Measurements from ENCODE around the gene WNT16.

DNA sequence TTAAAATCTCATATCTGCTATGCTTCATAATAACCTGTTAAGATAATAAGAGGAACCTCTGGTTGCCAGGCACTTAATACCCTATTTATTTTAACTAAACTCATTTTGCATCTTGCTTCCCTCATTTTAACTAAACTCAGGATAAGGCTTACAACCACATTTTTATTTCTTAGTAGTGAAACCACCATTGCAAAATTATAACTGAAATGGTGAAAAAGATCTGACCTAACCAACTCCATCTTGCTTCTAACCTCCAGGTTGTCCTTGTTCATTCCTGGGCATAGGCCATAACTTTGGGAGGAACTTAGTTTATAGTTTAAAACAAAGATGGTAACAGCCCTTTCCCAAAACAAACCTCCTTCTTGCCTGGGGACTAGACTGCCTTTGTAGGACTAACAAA lies 61.3 kb downstream of the WNT16 start:
- TF ChIP-seq, protein P1, sequence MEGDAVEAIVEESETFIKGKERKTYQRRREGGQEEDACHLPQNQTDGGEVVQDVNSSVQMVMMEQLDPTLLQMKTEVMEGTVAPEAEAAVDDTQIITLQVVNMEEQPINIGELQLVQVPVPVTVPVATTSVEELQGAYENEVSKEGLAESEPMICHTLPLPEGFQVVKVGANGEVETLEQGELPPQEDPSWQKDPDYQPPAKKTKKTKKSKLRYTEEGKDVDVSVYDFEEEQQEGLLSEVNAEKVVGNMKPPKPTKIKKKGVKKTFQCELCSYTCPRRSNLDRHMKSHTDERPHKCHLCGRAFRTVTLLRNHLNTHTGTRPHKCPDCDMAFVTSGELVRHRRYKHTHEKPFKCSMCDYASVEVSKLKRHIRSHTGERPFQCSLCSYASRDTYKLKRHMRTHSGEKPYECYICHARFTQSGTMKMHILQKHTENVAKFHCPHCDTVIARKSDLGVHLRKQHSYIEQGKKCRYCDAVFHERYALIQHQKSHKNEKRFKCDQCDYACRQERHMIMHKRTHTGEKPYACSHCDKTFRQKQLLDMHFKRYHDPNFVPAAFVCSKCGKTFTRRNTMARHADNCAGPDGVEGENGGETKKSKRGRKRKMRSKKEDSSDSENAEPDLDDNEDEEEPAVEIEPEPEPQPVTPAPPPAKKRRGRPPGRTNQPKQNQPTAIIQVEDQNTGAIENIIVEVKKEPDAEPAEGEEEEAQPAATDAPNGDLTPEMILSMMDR (conservative IDR thresholded peaks at IDR 0.05; ENCODE audit: low read length) = no peak
- no peak for TF ChIP-seq EZH2phosphoT487 (IDR thresholded peaks at IDR 0.05; ENCODE audit: borderline replicate concordance)

Measured in Loucy (cell line).